HG03139 (cell line): ENCODE results near the gene IL18RAP.
A peak's percentile ranks its signal among the peaks of the same experiment; 100 is the strongest.

ENCODE experiments used
- ATAC-seq: cut with Tn5 transposase; IDR thresholded peaks from one replicate; pipeline ENCODE4 v1.9.1; 2021; ENCODE audit not compliant: unreplicated experiment

The IL18RAP gene

GRCh38 chr2:102421890-102422759 lies 835 bp upstream of the IL18RAP start:
- ATAC-seq: no peak

GRCh38 chr2:102423368-102423767 lies 408 bp downstream of the IL18RAP start:
- no peak for ATAC-seq

- peak; percentile 89 for ATAC-seq
These were observed 1.8 kb downstream of the IL18RAP start for GRCh38 chr2:102424754-102425153.

- ATAC-seq: no peak
These were observed 2.6 kb downstream of the IL18RAP start for GRCh38 chr2:102425441-102426132.

GRCh38 chr2:102427249-102427648 lies 4.3 kb downstream of the IL18RAP start:
- no peak for ATAC-seq

GRCh38 chr2:102428573-102428972 lies 5.6 kb downstream of the IL18RAP start:
- ATAC-seq: no peak

- ATAC-seq: no peak
These were observed 9.4 kb downstream of the IL18RAP start for GRCh38 chr2:102432386-102432785.

- no peak for ATAC-seq
These were observed 11.2 kb downstream of the IL18RAP start for GRCh38 chr2:102433973-102434654.

- peak; percentile 48 for ATAC-seq
These were observed 11.9 kb downstream of the IL18RAP start for GRCh38 chr2:102434655-102435381.

- ATAC-seq: no peak
These were observed 12.8 kb downstream of the IL18RAP start for GRCh38 chr2:102435741-102436140.

GRCh38 chr2:102436323-102436722 lies 13.4 kb downstream of the IL18RAP start:
- no peak for ATAC-seq

- no peak for ATAC-seq
These were observed 14.2 kb downstream of the IL18RAP start for GRCh38 chr2:102437122-102437521.

- no peak for ATAC-seq
These were observed 15.2 kb downstream of the IL18RAP start for GRCh38 chr2:102438111-102438510.

- no peak for ATAC-seq
These were observed 15.6 kb downstream of the IL18RAP start for GRCh38 chr2:102438578-102438977.

- no peak for ATAC-seq
These were observed 16.2 kb downstream of the IL18RAP start for GRCh38 chr2:102439065-102439695.

- ATAC-seq: peak; percentile 53
These were observed 20.2 kb downstream of the IL18RAP start for GRCh38 chr2:102442967-102443828.

- no peak for ATAC-seq
These were observed 21.3 kb downstream of the IL18RAP start for GRCh38 chr2:102444233-102444632.

GRCh38 chr2:102446936-102447335 lies 24.0 kb downstream of the IL18RAP start:
- no peak for ATAC-seq

- no peak for ATAC-seq
These were observed 26.5 kb downstream of the IL18RAP start for GRCh38 chr2:102449370-102449974.
